PC-9 (cell line): ENCODE data around the gene GSTT2. TPM values are rescaled to one million over a fixed set of nuclear protein-coding genes. Genes with fewer than 3 reads are reported as not detected.

ENCODE experiments used
- BruUV-seq: library from RNA; stranded (reverse); fragments of 400-500 nt; replicated peaks from 2 replicates; lab custom pipeline; 2021; lab: Mats Ljungman, UMichigan
- CTCF ChIA-PET: fragments of 300-600 bp; sonication (Branson Sonifier 250); formaldehyde crosslinking; loops from one replicate; lab custom pipeline; 2022; ENCODE audit warnings: antibody characterized with exemption; lab: Charles Lee
- POLR2A ChIA-PET: fragments of 300-600 bp; sonication (Branson Sonifier 250); formaldehyde crosslinking; loops from one replicate; lab custom pipeline; 2022; ENCODE audit warnings: antibody characterized with exemption; ENCODE audit not compliant: unreplicated experiment; lab: Charles Lee
- DNase-seq, 2 experiments: peaks; one replicate each; pipeline versions ENCODE4 v3.0.0 to v3.0.0-alpha.2; 2015 to 2022; ENCODE audit warnings: mixed read lengths in 1 of 2
- H2AFZ ChIP-seq: fragments of 200-600 bp; sonication (generic); 2 replicates; pipeline ENCODE4 v1.8.1; 2017; ENCODE audit warnings: antibody characterized with exemption
- H3F3A ChIP-seq: fragments of 200-600 bp; sonication (generic); 2 replicates; pipeline ENCODE4 v1.8.1; 2017; ENCODE audit warnings: antibody characterized with exemption, mild to moderate bottlenecking, low read depth; ENCODE audit not compliant: insufficient read depth
- H3K27ac ChIP-seq: fragments of 200-600 bp; sonication (generic); 2 replicates; pipeline ENCODE4 v1.6.1; 2016; ENCODE audit warnings: mixed run types
- H3K27me3 ChIP-seq: fragments of 200-600 bp; sonication (generic); 2 replicates; pipeline ENCODE4 v1.6.1; 2016; ENCODE audit warnings: low read depth, mixed run types; ENCODE audit not compliant: insufficient read depth
- H3K36me3 ChIP-seq: fragments of 200-600 bp; sonication (generic); 2 replicates; pipeline ENCODE4 v1.6.1; 2016; ENCODE audit warnings: low read depth, mixed run types
- H3K4me1 ChIP-seq: fragments of 200-600 bp; sonication (generic); replicated peaks from 2 replicates; pipeline ENCODE4 v1.6.1; 2016; ENCODE audit warnings: mixed run types; ENCODE audit not compliant: insufficient read depth
- H3K4me2 ChIP-seq: fragments of 200-600 bp; sonication (generic); 2 replicates; pipeline ENCODE4 v1.6.1; 2017; ENCODE audit warnings: mixed run types
- H3K4me3 ChIP-seq: fragments of 200-600 bp; sonication (generic); 2 replicates; pipeline ENCODE4 v1.6.1; 2016; ENCODE audit warnings: mixed run types
- H3K79me2 ChIP-seq: fragments of 200-600 bp; sonication (generic); 2 replicates; pipeline ENCODE4 v1.6.1; 2017; ENCODE audit warnings: low read depth, mixed run types
- H3K9me2 ChIP-seq: fragments of 200-600 bp; sonication (generic); 2 replicates; pipeline ENCODE4 v1.8.1; 2017; ENCODE audit warnings: mild to moderate bottlenecking; ENCODE audit not compliant: insufficient read depth
- H3K9me3 ChIP-seq: fragments of 200-600 bp; sonication (generic); 2 replicates; pipeline ENCODE4 v1.8.1; 2016; ENCODE audit warnings: low read depth; ENCODE audit not compliant: insufficient read depth
- H4K20me1 ChIP-seq: fragments of 200-600 bp; sonication (generic); 2 replicates; pipeline ENCODE4 v1.8.1; 2017; ENCODE audit not compliant: insufficient read depth
- EZH2 ChIP-seq: fragments of 200-600 bp; sonication (generic); IDR thresholded peaks from 2 replicates; pipeline ENCODE4 v1.8.0; 2017; ENCODE audit warnings: antibody characterized with exemption, low read depth
- intact Hi-C: fragments of 100-400 bp; cut with micrococcal nuclease; formaldehyde crosslinking; loops from one replicate; pipeline ENCODE4 v1.10.0; 2022; ENCODE audit not compliant: unreplicated experiment
- total RNA-seq: library from RNA; stranded (reverse); gene quantifications from 2 replicates; pipeline ENCODE4 v1.2.3, GENCODE V29; 2021
- TF ChIP-seq, protein P1 (sequence below): fragments of 200-600 bp; sonication (generic); conservative IDR thresholded peaks from 2 replicates; pipeline ENCODE4 v1.6.1; 2017; ENCODE audit warnings: mixed run types, antibody characterized with exemption, mild to moderate bottlenecking, moderate library complexity

Gene GSTT2
- total RNA-seq, 1 experiment from 2014 or later: 0.79 TPM

DNA sequence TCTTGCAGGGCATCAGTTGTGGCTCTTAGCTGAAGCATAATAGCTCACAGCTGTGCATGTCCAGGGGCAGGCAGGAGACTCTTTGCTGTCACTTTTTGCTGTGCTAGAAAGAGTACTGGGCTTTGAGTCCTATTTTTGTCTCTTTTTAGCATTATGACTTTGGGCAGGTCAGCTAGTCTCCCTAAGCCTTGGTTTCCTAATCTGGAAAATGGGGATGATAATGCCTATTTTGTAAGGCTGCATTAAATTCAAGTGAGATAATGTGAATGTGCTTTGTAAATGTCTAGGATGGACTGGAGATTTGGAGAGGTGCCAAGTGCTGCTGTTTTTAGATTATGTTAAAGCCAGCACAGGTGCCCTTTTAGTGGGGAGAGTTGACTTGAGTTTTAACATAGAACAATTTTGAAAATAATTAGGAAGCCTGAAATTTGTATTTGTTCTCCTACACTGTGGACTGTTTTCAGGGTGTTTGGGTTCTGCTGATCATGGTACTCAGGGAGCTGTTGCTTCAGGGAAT is 50.3 kb downstream of the GSTT2 start:
- Histone ChIP-seq H3F3A (no peaks in the 10 kb centered on the region), H3K9me2 (no peaks in the 10 kb centered on the region), H3K36me3 (no peaks in the 10 kb centered on the region), H3K27me3 (no peaks in the 10 kb centered on the region), H4K20me1 (peaks cover 12% of the 10 kb centered on the region), H3K27ac (no peak overlapping the region), H2AFZ (no peak overlapping the region), H3K9me3 (no peaks in the 10 kb centered on the region), H3K4me1 (no peaks in the 10 kb centered on the region), H3K4me2 (no peak overlapping the region), H3K79me2 (peaks cover 26% of the 10 kb centered on the region; the same call in 1 of the 2 replicates), H3K4me3 (no peak overlapping the region)
- BruUV-seq: no TSS peak
- TF ChIP-seq EZH2: no peak
- TF ChIP-seq, protein P1, sequence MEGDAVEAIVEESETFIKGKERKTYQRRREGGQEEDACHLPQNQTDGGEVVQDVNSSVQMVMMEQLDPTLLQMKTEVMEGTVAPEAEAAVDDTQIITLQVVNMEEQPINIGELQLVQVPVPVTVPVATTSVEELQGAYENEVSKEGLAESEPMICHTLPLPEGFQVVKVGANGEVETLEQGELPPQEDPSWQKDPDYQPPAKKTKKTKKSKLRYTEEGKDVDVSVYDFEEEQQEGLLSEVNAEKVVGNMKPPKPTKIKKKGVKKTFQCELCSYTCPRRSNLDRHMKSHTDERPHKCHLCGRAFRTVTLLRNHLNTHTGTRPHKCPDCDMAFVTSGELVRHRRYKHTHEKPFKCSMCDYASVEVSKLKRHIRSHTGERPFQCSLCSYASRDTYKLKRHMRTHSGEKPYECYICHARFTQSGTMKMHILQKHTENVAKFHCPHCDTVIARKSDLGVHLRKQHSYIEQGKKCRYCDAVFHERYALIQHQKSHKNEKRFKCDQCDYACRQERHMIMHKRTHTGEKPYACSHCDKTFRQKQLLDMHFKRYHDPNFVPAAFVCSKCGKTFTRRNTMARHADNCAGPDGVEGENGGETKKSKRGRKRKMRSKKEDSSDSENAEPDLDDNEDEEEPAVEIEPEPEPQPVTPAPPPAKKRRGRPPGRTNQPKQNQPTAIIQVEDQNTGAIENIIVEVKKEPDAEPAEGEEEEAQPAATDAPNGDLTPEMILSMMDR: no peak
- no peak for DNase-seq
- ChIA-PET CTCF (no interaction called here), POLR2A (no interaction called here)
- intact Hi-C loops: no loop called here

Other genes starting within 250 kb of the GSTT2 start
- gene ZNF70, start 229.0 kb upstream of the GSTT2 start, total RNA-seq: 2.8 and 2.9 TPM in 2 replicates
- gene VPREB3, start 225.7 kb upstream of the GSTT2 start, total RNA-seq: 0.90 and 1.1 TPM in 2 replicates
- gene C22orf15, start 217.1 kb upstream of the GSTT2 start, total RNA-seq: not detected in 2 replicates
- gene CHCHD10, start 212.2 kb upstream of the GSTT2 start, total RNA-seq: 37.0 and 43.5 TPM in 2 replicates
- 2.4 and 3.6 TPM in 2 replicates for gene MMP11, start 207.3 kb upstream of the GSTT2 start, total RNA-seq
- 61.7 and 80.2 TPM in 2 replicates for gene SMARCB1, start 193.2 kb upstream of the GSTT2 start, total RNA-seq
- gene DERL3, start 141.1 kb upstream of the GSTT2 start, total RNA-seq: 0.41 and 1.2 TPM in 2 replicates
- gene SLC2A11, start 122.3 kb upstream of the GSTT2 start, total RNA-seq: 24.0 and 26.9 TPM in 2 replicates
- gene MIF, start 85.8 kb upstream of the GSTT2 start, total RNA-seq: 531 and 695 TPM in 2 replicates
- 0.50 TPM in 1 of 2 replicates, not detected in the other for gene GSTT2B, start 18.9 kb upstream of the GSTT2 start, total RNA-seq
- not detected in 2 replicates for gene DDTL, start 13.2 kb upstream of the GSTT2 start, total RNA-seq
- gene DDT, start 5.7 kb upstream of the GSTT2 start, total RNA-seq: 42.0 and 67.9 TPM in 2 replicates
- gene GSTT4, start 25.3 kb downstream of the GSTT2 start, total RNA-seq: not detected in 2 replicates
- 39.0 and 39.3 TPM in 2 replicates for gene CABIN1, start 31.2 kb downstream of the GSTT2 start, total RNA-seq
- 5.5 and 5.7 TPM in 2 replicates for gene SUSD2, start 201.4 kb downstream of the GSTT2 start, total RNA-seq